Breast epithelium (tissue), 4 donors: ENCODE data around the gene MAML3. TPM values are rescaled to one million over a fixed set of nuclear protein-coding genes. Genes with fewer than 3 reads are reported as not detected.

ENCODE experiments used
- DNase-seq, 2 donors: peaks; one replicate each; pipeline ENCODE4 v3.0.0-alpha.2; 2019; ENCODE audit warnings: low spot score in 2 of 2
- H3K27ac ChIP-seq, 2 donors: fragments of 200-600 bp; sonication (generic) in 1 of 2; one replicate each; pipeline ENCODE4 v1.5.1; 2016 to 2019; ENCODE audit warnings: mild to moderate bottlenecking in 1 of 2
- H3K27me3 ChIP-seq, 2 donors: fragments of 200-600 bp; sonication (generic) in 1 of 2; one replicate each; pipeline versions ENCODE4 v1.5.1 to v1.6.0; 2017 to 2019; ENCODE audit warnings: control low read depth in 1 of 2, mild to moderate bottlenecking in 1 of 2
- H3K36me3 ChIP-seq: fragments of 200-600 bp; one replicate; pipeline ENCODE4 v1.5.1; 2019
- H3K4me1 ChIP-seq, 2 donors: fragments of 200-600 bp; sonication (generic); one replicate each; pipeline ENCODE4 v1.5.1; 2016 to 2019; ENCODE audit warnings: control low read depth in 1 of 2
- H3K4me3 ChIP-seq, 3 donors: fragments of 200-600 bp; sonication (generic); 1 replicate in 2 of 3; 2 replicates in 1 of 3; pipeline ENCODE4 v1.5.1; 2016 to 2019; ENCODE audit warnings: mild to moderate bottlenecking in 3 of 3, moderate library complexity in 2 of 3
- H3K9me3 ChIP-seq, 2 donors: fragments of 200-600 bp; sonication (generic) in 1 of 2; one replicate each; pipeline ENCODE4 v1.5.1; 2016 to 2019; ENCODE audit warnings: control low read depth in 1 of 2
- CTCF ChIP-seq, 3 donors: fragments of 450-650 bp; IDR thresholded peaks; one replicate each; pipeline ENCODE4 v1.5.1; 2016 to 2017; ENCODE audit warnings: antibody characterized with exemption in 3 of 3, mild to moderate bottlenecking in 3 of 3, moderate library complexity in 3 of 3
- POLR2A ChIP-seq: fragments of 450-650 bp; IDR thresholded peaks from one replicate; pipeline ENCODE4 v1.6.1; 2016; ENCODE audit warnings: antibody characterized with exemption, mild to moderate bottlenecking, moderate library complexity
- POLR2AphosphoS5 ChIP-seq, 3 donors: sonication (generic); formaldehyde crosslinking; IDR thresholded peaks; one replicate each; pipeline ENCODE4 v1.6.1; 2017; ENCODE audit warnings: antibody characterized with exemption in 3 of 3
- intact Hi-C: fragments of 100-400 bp; cut with DNase I; formaldehyde crosslinking; loops from one replicate; pipeline ENCODE4 v1.15.1; 2023; ENCODE audit warnings: low total_unique reads
- total RNA-seq, 3 donors: library from RNA; depleted of rRNA; stranded (reverse); fragments of >200 nt; gene quantifications; one replicate each; pipeline ENCODE4 v1.1.0, GENCODE V29; 2016

Gene MAML3
- total RNA-seq, 3 donors from 2014 or later = 5.0 to 16.8 (median 11.1) TPM

DNA sequence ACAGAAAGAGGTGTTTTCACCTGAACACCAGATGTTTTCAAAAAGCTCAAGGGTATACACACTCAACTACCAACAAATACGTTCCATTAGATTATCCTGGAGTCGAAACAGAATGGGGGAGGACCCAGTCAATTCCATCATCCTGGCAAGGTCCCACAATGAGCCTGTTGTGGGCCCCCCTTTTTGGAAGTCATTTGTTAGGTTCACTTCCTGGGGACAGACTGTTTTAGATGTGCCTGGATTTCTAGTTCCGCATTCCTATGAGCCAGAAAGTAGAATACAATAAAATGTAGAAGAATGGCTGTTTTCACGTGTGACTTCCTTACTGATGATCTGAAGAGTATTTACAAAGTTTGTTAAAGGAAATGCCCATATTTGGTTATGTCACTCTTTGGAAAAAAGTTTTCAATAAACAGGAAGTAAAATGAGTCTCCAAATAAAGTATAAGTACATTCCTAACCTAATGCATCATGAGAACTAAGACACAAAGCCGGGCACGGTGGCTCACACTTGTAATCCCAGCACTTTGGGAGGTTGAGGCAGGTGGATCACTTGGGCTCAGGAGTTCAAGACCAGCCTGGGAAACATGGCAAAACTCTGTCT is 192.5 kb downstream of the MAML3 start:
- Histone ChIP-seq H3K9me3 (no peaks in the 10 kb centered on the region), H3K27ac (peak overlapping the region; percentile 29 to 41), H3K4me3 (no peak overlapping the region), H3K4me1 (no peaks in the 10 kb centered on the region), H3K27me3 (no peaks in the 10 kb centered on the region), H3K36me3 (no peaks in the 10 kb centered on the region)
- TF ChIP-seq POLR2A (no peak), POLR2AphosphoS5 (IDR thresholded peaks at IDR 0.05) (no peak), CTCF (IDR thresholded peaks at IDR 0.05) (no peak)
- no peak for DNase-seq
- intact Hi-C loops = no loop called here

- Histone ChIP-seq H3K4me3 (no peak overlapping the region), H3K36me3 (no peaks in the 10 kb centered on the region), H3K27ac (no peak overlapping the region), H3K9me3 (no peaks in the 10 kb centered on the region), H3K27me3 (no peaks in the 10 kb centered on the region), H3K4me1 (no peaks in the 10 kb centered on the region)
- TF ChIP-seq POLR2AphosphoS5 (IDR thresholded peaks at IDR 0.05) (no peak), POLR2A (no peak), CTCF (IDR thresholded peaks at IDR 0.05) (no peak)
- DNase-seq = no peak
- intact Hi-C loops = no loop called here
These were observed 194.6 kb downstream of the MAML3 start for GRCh38 chr4:139959396-139959795.

DNA sequence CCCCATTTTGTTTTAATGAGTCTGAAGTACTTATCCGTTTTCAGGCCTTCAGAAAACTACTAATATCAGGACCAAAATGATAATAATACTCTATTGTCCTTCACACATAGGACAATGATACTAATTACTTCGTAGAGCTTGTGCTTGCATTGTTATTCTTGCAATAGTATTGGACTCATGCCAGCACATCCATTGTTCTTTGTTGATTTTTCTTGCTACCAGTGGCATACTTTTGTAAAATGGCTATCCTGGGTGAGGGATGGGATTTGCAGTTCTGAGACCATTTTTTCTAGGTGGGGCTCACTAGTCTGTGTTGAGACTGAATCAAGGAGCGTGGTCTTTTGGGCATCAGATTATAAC is 195.3 kb downstream of the MAML3 start:
- no peak for TF ChIP-seq POLR2A
- no peak for TF ChIP-seq CTCF (IDR thresholded peaks at IDR 0.05)
- no peak for TF ChIP-seq POLR2AphosphoS5 (IDR thresholded peaks at IDR 0.05)
- no peaks in the 10 kb centered on the region for H3K9me3 ChIP-seq
- H3K27me3 ChIP-seq = no peaks in the 10 kb centered on the region
- intact Hi-C loops = no loop called here
- H3K4me3 ChIP-seq = no peak overlapping the region
- H3K27ac ChIP-seq = no peak overlapping the region
- H3K4me1 ChIP-seq = no peaks in the 10 kb centered on the region
- no peak for DNase-seq
- H3K36me3 ChIP-seq = no peaks in the 10 kb centered on the region

DNA sequence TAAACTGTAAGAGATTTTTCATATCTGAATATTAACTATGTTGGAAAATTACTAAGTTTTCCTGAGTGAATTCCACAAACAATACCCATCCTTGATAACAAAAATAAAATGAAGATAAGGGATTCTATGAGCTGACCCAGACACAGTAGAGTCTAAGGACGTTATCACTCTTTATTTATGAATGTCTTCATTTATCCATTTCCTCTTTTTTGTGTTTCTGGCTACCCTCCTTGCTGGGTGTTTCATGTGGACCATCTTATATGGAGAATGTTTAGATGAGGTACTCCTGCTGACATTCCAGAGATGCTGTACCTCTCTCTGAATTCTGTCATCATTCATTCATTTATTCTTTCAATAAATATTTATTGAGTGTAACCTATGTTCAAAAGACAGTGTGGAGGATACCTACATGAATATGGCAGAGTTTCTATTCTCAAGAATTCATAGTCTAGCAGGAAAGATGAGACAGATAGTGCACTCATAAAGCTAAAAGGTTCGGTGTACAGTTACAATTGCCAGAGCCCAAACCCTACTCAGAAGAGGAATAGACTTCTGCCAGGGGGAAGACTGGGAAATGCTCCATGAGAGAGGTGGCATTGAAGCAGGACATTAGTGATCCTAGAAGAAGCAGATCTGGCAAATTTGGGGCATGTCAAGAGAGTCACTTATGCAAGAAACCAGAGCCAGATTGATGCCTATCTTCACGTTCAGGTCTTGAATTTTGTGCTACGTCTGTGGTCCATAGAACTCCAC is 195.8 kb downstream of the MAML3 start:
- no peak for DNase-seq
- H3K9me3 ChIP-seq = no peaks in the 10 kb centered on the region
- H3K27me3 ChIP-seq = no peaks in the 10 kb centered on the region
- no peaks in the 10 kb centered on the region for H3K36me3 ChIP-seq
- no peak overlapping the region for H3K27ac ChIP-seq
- H3K4me3 ChIP-seq = no peak overlapping the region
- H3K4me1 ChIP-seq = no peaks in the 10 kb centered on the region
- no peak for TF ChIP-seq POLR2A
- TF ChIP-seq POLR2AphosphoS5 (IDR thresholded peaks at IDR 0.05) = no peak
- TF ChIP-seq CTCF (IDR thresholded peaks at IDR 0.05) = no peak
- intact Hi-C loops = no loop called here

DNA sequence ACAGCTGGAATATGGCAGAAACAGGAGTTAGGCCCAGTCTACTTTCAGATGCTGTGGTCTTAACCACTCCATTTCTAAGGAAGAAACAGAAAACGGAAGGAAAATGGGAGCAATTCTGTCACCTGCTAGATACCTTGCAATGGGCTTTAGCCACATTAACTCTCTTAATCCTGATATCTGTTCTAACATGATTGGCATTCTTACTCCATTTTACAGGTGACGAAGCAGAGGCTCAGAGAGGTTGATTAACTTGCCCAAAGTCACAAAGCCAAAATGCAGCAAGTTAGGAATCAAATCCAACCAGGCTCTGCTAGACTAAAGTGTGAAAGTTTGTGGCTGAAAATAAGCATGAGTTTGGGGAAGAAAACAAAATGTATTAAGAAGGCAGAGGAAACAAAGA is 196.9 kb downstream of the MAML3 start:
- H3K4me3 ChIP-seq = no peak overlapping the region
- no peak for TF ChIP-seq POLR2A
- TF ChIP-seq CTCF (IDR thresholded peaks at IDR 0.05) = no peak
- no peak for TF ChIP-seq POLR2AphosphoS5 (IDR thresholded peaks at IDR 0.05)
- no peak for DNase-seq
- no peaks in the 10 kb centered on the region for H3K9me3 ChIP-seq
- H3K27ac ChIP-seq = peak overlapping the region in 1 of 2 donors; percentile 62
- no peaks in the 10 kb centered on the region for H3K36me3 ChIP-seq
- H3K4me1 ChIP-seq = no peaks in the 10 kb centered on the region
- intact Hi-C loops = no loop called here
- H3K27me3 ChIP-seq = no peaks in the 10 kb centered on the region
